Measurements from ENCODE around the gene FLNB.
A peak's percentile ranks its signal among the peaks of the same experiment; 100 is the strongest.

The FLNB gene

DNA sequence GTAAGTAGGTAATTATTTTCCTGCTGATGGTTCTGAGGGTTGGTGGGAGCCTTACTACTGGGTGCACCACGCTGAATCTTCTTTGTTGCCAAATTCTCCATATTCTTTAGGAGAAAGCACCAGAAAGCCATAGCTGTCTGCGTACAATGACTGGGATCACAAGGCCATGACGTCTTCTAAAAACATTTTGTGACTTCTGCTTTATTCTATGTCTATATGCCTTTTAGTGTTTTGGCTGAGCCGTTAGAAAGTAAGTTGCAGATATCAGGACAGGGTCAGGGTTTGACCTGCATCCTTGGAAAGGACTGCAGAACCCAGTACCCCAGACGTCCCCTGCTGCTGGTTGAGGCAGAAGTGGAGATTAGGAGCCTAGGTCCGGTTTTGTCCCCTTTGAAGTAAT lies 107.0 kb downstream of the FLNB start:
- no peak for TF ChIP-seq CTCF (IDR thresholded peaks at IDR 0.05; ENCODE audit: low read depth, low read length)
- no peak overlapping the region for H3K4me3 ChIP-seq (ENCODE audit: low read depth, low read length)
- in situ Hi-C loops (cut with HindIII; ENCODE audit: low sequenced_read_pairs) = no loop called here
- no peak for DNase-seq (ENCODE audit: low read depth, low spot score)

GRCh38 chr3:58116161-58116955 lies 108.1 kb downstream of the FLNB start:
- no peak for DNase-seq (ENCODE audit: low read depth, low spot score)

GRCh38 chr3:58116985-58117384 lies 108.8 kb downstream of the FLNB start:
- in situ Hi-C loops (cut with HindIII; ENCODE audit: low sequenced_read_pairs) = no loop called here
- no peak for TF ChIP-seq CTCF (IDR thresholded peaks at IDR 0.05; ENCODE audit: low read depth, low read length)
- no peak overlapping the region for H3K4me3 ChIP-seq (ENCODE audit: low read depth, low read length)
- no peak for DNase-seq (ENCODE audit: low read depth, low spot score)

More at GRCh38 chr3:58116161-58116955, 108.1 kb downstream of the FLNB start:
- in situ Hi-C loops (cut with HindIII; ENCODE audit: low sequenced_read_pairs) = no loop called here
- TF ChIP-seq CTCF (IDR thresholded peaks at IDR 0.05; ENCODE audit: low read depth, low read length) = no peak
- no peak overlapping the region for H3K4me3 ChIP-seq (ENCODE audit: low read depth, low read length)

DNA sequence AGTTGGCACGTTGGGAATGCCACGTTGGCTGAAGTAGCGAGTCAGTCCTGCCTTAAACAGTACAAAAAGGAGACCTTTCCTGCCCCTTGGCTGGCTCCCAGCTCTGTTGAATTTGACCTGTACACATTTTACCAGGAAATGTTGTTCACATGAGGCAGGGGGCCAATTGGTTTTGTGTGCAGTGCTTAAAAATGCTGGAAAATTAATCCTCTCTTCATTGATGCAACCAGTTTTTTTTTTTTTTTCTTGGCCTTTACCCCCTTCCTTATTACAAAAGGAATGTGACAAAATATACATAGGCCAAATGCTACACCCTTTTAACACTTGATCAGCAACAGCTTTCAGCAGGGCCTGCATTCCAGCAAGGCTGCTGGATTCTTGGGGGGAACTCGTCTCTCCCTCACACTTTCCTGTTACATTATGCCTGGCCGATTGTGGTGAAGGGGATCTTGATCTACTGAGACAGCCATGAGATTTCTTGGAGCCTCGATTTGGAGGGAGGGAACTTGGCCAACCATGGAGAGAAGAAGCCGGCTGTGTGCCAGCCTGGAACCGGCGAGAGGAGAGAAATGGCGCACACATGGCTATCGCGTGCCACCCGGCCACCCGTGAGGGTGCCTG lies 109.4 kb downstream of the FLNB start:
- no peak overlapping the region for H3K4me3 ChIP-seq (ENCODE audit: low read depth, low read length)
- no peak for TF ChIP-seq CTCF (IDR thresholded peaks at IDR 0.05; ENCODE audit: low read depth, low read length)
- DNase-seq (ENCODE audit: low read depth, low spot score) = peak; percentile 31
- in situ Hi-C loops (cut with HindIII; ENCODE audit: low sequenced_read_pairs) = no loop called here

DNA sequence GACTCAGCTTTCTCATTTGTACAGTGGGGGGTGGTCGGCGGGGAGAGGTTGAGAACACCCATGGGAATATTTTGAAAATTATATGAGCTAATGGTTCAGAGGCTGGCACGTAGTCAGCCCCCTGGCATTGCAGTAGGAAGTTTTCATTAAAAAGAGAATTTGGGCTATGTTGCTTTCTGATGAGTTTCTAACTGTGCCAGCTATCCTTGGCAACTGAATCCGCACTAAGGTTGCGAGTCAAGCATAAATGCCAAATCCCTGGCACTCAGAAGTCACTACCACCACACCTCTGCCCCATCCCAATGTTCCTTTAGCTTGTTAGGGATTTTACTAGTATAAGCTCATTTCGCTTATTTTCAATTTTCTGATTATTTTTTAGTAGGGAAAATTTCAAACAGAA lies 111.0 kb downstream of the FLNB start:
- no peak overlapping the region for H3K4me3 ChIP-seq (ENCODE audit: low read depth, low read length)
- in situ Hi-C loops (cut with HindIII; ENCODE audit: low sequenced_read_pairs) = no loop called here
- no peak for TF ChIP-seq CTCF (IDR thresholded peaks at IDR 0.05; ENCODE audit: low read depth, low read length)
- no peak for DNase-seq (ENCODE audit: low read depth, low spot score)

DNA sequence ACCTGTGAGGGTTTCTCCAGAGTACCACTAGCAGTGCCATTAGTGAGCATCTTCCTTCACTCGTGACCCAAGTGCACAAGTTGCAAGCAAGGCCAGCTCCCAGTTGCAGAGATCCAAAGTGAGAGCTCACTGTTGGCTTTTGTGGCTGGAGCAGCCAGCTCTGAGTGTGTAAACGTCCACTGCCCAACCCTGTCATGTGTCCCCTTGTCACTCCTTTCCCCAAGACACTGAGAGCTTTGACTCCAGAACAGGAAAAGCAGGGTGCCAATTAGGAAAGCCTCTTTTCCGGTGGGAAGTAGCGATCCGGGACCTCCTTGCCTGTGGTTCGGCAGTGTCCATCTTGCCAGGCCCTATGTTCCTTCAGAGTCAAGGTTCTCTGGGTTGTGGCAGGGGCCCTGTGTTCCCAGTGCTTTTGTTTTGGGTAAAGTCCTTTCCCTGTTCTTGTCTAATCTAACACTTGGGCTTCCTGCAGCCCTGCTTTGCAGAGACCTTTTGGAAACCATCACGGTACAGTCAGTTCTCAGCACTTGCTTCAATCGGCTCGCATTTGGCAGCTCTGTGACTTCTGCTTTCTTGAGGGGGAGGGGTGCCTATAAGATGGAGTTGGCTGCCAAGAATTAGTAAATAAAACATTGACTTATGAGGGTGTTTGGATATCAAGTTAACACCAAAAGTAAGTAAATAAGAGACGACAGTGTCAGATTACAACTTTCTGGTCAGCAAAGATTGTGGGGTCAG lies 112.0 kb downstream of the FLNB start:
- no peak overlapping the region for H3K4me3 ChIP-seq (ENCODE audit: low read depth, low read length)
- no peak for TF ChIP-seq CTCF (IDR thresholded peaks at IDR 0.05; ENCODE audit: low read depth, low read length)
- in situ Hi-C loops (cut with HindIII; ENCODE audit: low sequenced_read_pairs) = no loop called here
- no peak for DNase-seq (ENCODE audit: low read depth, low spot score)

Data from astrocyte of the spinal cord (primary cell).